AG09319 (cell line): ENCODE results near the gene AADACL4.
"Not testable (repeated sequence)": the region's sequence is repeated elsewhere in the genome, so short reads cannot be mapped to it uniquely, and the experiment has no call there.

Experiments used
- DNase-seq: peaks from one replicate; pipeline ENCODE4 v3.0.0-alpha.2; 2010; ENCODE audit warnings: low read depth; ENCODE audit errors: extremely low read depth
- TF ChIP-seq, protein P1 (sequence below): IDR thresholded peaks from 2 replicates; pipeline ENCODE4 v1.5.1; 2011; ENCODE audit warnings: low read depth, mild to moderate bottlenecking, inconsistent platforms, low read length, moderate library complexity

The AADACL4 gene

DNA sequence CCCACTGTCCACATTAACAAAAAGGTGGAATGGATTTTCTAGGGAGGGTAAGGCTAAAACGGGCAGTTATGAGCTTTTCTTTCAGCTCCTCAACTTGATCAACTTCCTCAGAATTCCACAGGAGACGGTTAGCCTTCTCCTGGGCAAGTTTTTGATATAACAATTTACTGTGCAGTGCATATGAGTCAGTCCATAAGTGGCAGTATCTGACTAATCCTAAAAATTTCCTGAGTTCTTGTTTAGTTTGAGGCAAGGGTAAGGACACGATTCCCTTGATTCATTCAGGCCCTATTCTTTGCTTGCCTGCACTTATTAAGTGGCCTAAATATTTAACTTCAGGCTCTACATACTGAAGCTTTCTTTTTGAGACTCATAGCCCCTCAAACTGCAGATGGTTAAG, 65.8 kb downstream of the AADACL4 start:
- TF ChIP-seq, protein P1, sequence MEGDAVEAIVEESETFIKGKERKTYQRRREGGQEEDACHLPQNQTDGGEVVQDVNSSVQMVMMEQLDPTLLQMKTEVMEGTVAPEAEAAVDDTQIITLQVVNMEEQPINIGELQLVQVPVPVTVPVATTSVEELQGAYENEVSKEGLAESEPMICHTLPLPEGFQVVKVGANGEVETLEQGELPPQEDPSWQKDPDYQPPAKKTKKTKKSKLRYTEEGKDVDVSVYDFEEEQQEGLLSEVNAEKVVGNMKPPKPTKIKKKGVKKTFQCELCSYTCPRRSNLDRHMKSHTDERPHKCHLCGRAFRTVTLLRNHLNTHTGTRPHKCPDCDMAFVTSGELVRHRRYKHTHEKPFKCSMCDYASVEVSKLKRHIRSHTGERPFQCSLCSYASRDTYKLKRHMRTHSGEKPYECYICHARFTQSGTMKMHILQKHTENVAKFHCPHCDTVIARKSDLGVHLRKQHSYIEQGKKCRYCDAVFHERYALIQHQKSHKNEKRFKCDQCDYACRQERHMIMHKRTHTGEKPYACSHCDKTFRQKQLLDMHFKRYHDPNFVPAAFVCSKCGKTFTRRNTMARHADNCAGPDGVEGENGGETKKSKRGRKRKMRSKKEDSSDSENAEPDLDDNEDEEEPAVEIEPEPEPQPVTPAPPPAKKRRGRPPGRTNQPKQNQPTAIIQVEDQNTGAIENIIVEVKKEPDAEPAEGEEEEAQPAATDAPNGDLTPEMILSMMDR, result no peak
- DNase-seq, result no peak

DNA sequence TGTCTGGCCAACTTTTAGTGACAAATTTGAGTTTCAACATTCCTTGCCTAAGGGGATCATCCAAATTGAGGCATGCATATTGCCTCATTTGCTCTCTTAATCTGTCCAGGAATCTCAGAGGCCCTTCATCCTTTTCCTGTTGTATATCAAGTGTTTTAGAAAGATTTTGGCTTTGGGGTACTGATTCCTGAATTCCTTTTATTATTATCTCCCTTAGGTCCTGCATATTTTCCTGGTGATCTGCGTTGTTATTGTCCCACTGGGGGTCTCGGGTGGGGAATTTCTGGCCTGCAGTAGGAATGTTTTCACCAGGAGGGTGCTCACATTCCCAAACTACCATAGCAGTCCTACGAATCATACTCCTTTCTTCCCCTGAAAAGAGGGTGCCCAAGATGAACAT, 67.7 kb downstream of the AADACL4 start:
- TF ChIP-seq, protein P1, result no peak
- DNase-seq, result no peak

DNA sequence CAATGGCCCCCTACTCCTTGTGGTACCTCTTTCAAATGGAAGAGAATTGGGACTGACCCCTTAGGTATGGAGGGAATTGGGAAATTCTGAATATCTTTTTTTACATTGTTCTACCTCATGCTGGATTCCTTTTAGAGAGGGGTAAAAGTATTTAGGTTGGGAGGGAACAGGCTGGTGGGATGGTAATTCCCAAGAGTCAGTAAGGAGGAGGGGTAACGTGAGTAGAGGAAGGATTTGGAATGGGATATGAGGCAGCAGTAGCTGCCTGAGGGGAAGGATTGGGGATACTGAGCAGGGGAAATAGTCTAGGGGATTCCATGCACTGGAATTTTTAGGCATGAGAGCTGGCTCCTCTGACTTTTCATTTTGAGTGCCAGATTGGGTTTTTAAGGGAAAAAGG, 68.2 kb downstream of the AADACL4 start:
- TF ChIP-seq, protein P1, result no peak
- no peak for DNase-seq

DNA sequence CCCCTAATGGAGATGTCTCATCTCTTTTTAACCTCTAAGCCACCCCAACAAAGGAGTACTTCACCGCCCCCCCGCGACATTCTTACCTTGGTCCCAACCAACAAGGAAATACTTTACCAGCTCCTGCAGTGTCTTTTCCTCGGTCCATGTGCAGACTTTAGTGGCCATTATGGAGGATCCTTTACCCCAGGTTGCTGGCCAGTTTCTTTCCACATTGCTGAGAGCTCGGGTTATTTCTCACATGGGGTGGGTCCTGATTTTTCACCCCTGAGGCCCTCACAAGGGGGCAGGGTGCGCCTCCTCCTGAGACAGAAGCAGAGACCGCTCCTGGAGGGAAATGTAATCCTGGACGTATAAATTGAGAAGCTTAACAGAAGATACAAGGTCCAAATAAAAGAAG, 69.0 kb downstream of the AADACL4 start:
- TF ChIP-seq, protein P1, result no peak
- no peak for DNase-seq

DNA sequence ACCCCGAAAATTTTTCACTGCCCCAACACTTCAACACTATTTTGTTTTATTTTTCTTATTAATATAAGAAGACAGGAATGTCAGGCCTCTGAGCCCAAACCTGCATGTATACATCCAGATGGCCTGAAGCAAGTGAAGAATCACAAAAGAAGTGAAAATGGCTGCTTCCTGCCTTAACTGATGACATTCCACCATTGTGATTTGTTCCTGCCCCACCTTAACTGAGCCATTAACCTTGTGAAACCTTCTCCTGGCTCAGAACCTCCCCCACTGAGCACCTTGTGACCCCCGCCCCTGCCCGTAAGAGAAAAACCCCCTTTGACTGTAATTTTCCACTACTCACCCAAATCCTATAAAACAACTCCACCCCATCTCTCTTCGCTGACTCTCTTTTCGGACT, 69.8 kb downstream of the AADACL4 start:
- not testable (repeated sequence) for DNase-seq

DNA sequence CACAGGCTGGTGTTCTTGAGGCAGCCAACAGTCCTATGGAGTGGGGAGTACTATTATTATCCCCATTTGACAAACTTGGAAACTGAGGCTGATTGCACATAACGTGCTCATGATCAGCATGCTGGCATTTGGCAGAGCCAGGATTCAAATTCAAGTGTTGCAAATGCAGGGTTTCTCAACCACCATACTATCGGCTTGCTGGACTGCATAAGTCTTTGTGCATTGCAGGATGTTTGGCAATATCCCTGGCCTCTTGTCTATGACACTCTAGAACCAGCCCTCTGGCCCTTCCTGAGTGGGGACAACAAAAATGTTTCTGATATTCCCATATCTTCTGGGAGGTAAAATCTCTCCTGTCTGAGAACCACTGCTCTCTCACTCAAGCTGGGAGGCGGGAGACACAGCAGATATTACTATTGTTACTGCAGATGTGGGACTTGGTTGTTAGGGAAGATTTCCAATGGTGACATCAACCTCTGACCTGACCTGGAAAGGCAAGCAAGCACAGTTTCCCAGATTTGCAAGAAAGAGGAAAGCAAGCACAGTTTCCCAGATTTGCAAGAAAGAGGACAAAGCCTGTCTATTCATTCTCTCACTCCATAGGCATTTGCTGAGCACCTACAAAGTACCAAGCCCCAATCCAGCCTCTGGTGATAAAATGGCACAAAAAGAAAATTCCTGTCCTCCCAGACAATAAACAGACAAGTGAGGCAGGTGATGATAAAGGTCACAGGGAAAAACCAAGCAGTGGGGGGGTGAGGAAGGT, 71.0 kb downstream of the AADACL4 start:
- DNase-seq, result no peak
- TF ChIP-seq, protein P1, result no peak

DNA sequence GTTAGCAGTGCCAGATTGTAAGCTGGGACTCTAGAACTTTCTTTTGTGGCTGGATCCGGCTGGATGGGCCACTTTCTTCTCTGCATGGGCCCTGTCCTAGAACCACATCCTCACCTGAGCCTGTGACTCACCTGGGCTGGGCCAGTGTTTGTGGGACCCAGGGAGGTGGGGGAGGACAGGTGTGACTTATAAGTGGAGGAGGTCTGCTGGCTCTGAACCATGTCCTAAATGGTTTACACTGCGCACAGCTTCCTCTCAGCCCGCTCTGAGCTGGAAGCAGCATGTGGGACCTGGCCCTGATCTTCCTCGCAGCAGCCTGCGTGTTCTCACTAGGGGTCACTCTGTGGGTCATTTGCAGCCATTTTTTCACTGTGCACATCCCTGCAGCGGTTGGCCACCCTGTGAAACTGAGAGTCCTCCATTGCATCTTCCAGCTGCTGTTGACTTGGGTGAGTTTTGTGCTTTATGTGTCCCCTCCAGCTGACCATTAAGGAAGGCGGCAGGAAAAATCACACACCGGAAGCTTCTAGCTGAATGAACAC, 72.1 kb downstream of the AADACL4 start, which contains the start of gene AADACL3:
AADACL3 (plus strand) TSS at position 215 of the 542 bp plus-strand sequence; CDS start at position 282, 67 bp downstream.
- TF ChIP-seq, protein P1, result no peak

More for the DNA sequence above, 72.1 kb downstream of the AADACL4 start, which contains the start of gene AADACL3:
- DNase-seq, result no peak
